Mammary microvascular endothelial cell (primary cell): ENCODE data around the gene PFKFB1. TPM values are rescaled to one million over a fixed set of nuclear protein-coding genes. Genes with fewer than 3 reads are reported as not detected.

Experiments
- total RNA-seq: library from RNA; depleted of rRNA; stranded (reverse); fragments of >200 nt; gene quantifications from 2 replicates; pipeline ENCODE4 v1.2.3, GENCODE V29; 2015

Gene PFKFB1
- total RNA-seq, result not detected in 2 replicates

DNA sequence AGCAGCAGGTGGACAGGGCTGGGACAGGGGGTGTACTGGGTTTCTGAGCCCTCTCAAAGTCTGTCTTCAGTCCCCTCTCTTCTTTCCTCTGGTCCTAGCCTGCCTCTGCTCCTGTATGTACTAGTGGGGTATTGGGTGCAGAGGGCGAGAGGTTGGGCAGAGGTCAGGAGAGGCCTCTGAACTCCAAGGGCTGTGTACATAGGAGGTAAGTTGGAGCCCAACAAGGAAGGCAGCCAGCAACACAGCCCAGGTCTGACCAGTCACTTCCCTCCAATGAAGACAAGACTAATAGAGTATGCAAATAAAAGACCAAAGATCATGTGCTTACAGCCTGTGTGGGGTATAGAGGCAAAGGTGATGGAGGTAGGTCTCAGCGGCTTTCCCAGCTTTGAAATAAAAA lies at the start of gene PFKFB1:
TSS of gene PFKFB1 (minus strand) at position 90 of the 400 bp plus-strand sequence. CDS start 181 bp downstream, outside the sequence.

DNA sequence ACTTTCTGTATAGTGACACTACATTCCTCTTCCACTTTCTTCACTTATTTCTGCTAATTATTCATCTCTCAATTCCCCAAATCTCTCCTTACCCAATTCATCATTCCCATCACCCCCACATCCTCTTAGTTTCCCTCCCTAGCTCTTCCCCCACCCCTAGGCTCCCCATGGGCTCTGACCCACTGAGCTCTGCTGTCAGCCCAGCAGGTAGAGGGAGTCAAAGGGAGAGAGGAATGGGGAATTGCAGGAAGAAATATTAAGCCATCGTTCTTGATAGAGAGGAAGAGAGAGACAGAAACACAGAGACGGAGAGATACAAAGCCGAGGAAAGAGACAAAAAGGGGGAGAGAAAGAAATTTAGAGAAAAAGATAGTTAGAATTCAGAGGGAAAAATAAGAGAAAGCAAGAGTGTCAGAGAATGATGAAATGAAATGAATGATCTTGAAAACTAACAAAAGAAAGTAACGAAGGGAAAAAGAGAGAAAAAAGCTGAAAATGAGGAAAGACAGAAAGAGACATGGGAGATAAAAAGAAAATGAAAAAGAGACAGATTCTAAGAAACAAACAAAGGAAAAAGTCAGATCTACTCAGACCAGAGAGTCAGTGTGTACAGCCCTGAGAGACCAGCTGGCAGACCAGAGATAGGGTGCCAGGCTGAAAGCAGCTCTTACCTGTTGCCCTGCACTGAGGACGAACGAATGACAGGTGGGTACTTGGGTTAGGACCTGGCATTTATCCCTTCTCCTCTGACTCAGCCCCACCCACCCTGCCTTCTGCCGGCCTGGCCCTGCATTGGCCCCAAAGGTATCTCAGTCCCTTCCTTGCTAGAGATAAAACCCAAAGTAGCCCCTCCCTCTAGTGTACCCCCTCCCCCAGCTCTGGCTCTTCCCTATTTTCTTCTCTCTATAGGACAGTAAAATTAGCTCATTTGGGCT lies 36.5 kb upstream of the PFKFB1 start, which contains the start of gene ALAS2:
TSS of gene ALAS2 (minus strand) at position 707 of the 935 bp plus-strand sequence. CDS start 4,977 bp downstream, outside the sequence.

DNA sequence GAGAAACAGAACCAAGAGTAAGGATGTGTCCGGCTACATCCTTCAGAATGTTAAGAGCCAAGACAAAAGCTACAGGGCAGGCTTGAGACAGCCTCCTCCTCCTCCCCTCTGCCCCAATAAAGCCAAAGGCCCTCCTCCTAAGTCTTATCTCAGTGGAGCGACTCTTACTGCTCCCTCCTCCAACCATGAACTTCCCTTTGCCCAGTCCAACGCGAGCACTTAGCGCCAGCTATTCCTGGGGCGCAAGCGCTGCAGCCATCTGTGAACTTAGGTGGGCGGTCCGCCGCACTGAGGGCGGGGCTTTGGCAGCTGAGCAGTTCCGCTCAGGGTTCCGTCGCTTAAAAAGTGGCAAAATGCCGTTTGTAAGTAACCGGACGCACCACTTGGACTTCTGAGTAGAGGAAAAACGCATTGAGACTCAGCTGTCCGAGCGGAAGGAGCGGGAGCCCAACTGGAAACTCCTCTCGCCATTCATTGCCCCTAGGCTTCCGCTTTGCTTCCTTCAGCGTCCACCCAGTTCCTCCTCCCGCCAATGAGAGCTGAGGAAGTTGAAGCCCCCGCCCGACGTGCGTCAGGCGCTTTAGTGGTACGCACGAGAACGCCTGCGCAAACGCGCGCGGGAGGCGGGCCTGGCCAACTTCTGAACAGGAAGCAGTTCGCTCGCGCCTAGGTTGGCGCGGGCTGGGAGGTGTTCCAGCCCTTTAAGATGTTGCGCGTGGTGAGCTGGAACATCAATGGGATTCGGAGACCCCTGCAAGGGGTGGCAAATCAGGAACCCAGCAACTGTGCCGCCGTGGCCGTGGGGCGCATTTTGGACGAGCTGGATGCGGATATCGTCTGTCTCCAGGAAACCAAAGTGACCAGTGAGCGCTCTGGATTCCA lies 6.0 kb upstream of the PFKFB1 start, which contains the start of gene APEX2:
TSS of gene APEX2 (plus strand) at position 647 of the 882 bp plus-strand sequence. CDS start at position 707, 60 bp downstream.

DNA sequence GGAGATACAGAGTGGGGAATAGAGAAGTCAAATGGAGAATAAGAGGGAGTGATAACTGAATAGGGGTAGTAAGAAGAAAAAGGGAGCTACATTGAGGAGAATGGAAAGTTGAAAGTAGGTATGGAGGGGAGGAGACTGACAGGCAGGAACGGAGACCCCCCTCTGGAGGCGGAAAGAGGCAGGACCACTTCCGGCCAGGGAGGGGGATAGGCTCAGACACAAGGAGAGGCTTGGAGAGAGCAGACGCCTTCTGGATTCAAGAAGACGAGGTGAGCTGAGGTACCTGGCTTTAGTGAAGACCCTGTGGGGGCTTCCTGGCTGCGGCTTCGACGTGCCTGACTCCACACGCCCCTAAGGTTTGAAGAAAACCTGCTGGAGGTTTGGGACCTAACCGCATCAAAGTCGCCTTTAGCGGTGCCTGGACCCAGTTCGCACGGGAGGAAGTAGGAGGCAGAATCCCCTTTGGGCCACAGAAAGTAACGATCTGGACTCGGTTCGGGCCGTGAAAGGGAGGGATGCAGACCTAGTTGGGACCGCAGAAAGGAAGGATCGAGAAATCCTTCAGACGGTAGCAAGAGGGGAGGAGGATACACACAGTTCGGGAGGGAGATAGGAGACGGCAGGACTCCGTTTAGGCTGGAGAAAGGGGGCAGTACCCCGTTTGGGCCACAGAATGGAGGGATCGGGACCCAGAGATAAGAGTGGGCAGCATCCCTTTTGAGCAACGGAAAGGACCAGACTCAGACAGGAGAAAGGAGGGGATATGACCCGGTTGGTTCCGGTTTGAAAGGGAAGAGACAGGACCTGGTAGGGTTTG lies 73.2 kb downstream of the PFKFB1 start, which contains the start of gene TRO:
TSS of gene TRO (plus strand) at position 215 of the 817 bp plus-strand sequence. CDS start 1,423 bp downstream, outside the sequence.

Other genes starting within 250 kb of the PFKFB1 start
- not detected in 2 replicates for gene ITIH6, start 195.9 kb downstream of the PFKFB1 start, total RNA-seq
- gene MAGED2, start 186.4 kb downstream of the PFKFB1 start, total RNA-seq, result 120 and 125 TPM in 2 replicates
- gene TRO, start 73.4 kb downstream of the PFKFB1 start, total RNA-seq, result 0.84 and 0.87 TPM in 2 replicates
- gene APEX2, start 6.2 kb upstream of the PFKFB1 start, total RNA-seq, result 17.7 and 18.5 TPM in 2 replicates
- not detected in 2 replicates for gene ALAS2, start 36.8 kb upstream of the PFKFB1 start, total RNA-seq
- not detected in 2 replicates for gene PAGE2B, start 80.8 kb upstream of the PFKFB1 start, total RNA-seq
- not detected in 2 replicates for gene PAGE2, start 94.8 kb upstream of the PFKFB1 start, total RNA-seq
- gene PAGE5, start 226.2 kb upstream of the PFKFB1 start, total RNA-seq, result not detected in 2 replicates